HCT116 (cell line): Measurements from ENCODE around the gene TNFRSF18. TPM values are rescaled to one million over a fixed set of nuclear protein-coding genes. Genes with fewer than 3 reads are reported as not detected.

ENCODE experiments used
- ATAC-seq: fragments of 200-7000 bp; cut with Tn5 transposase; 2 replicates; pipeline ENCODE4 v1.9.1; 2020; ENCODE audit warnings: mild to moderate bottlenecking, moderate library complexity
- BruUV-seq: library from RNA; stranded (reverse); fragments of 400-500 nt; replicated peaks from 2 replicates; lab custom pipeline; 2021; lab: Mats Ljungman, UMichigan
- CTCF ChIA-PET: fragments of 300-600 bp; sonication (Branson Sonifier 250); formaldehyde crosslinking; loops from one replicate; lab custom pipeline; 2021; ENCODE audit warnings: antibody characterized with exemption; lab: Charles Lee
- POLR2A ChIA-PET: fragments of 300-600, 350-600 bp; sonication (Branson Sonifier 250); formaldehyde crosslinking; loops from one replicate; lab custom pipeline; 2021; ENCODE audit warnings: antibody characterized with exemption; lab: Charles Lee
- RAD21 ChIA-PET, 2 experiments: fragments of 300-600 bp; sonication (Branson Sonifier 250); formaldehyde crosslinking; loops; one replicate each; lab custom pipeline; 2023; ENCODE audit warnings: low total read pairs in 2 of 2; ENCODE audit not compliant: uncharacterized antibody in 2 of 2, unreplicated experiment in 2 of 2, low non-redundant PET in 1 of 2; lab: Charles Lee
- DNase-seq: peaks from one replicate; pipeline ENCODE4 v3.0.0-alpha.2; 2010; ENCODE audit warnings: low read depth, low spot score
- H2AFZ ChIP-seq: fragments of 200-600 bp; shearing (Covaris generic), sonication (generic); 2 replicates; pipeline ENCODE4 v1.6.1; 2017; ENCODE audit warnings: low read depth, mixed run types, mixed read lengths, antibody characterized with exemption, low read length; ENCODE audit not compliant: poor library complexity, severe bottlenecking
- H3K27ac ChIP-seq: 2 replicates; pipeline ENCODE4 v1.5.1; 2012; ENCODE audit warnings: low read depth, low read length
- H3K27me3 ChIP-seq: fragments of 200-600 bp; sonication (generic); 2 replicates; pipeline ENCODE4 v1.6.1; 2016; ENCODE audit warnings: mixed run types, low read length, mixed read lengths; ENCODE audit not compliant: insufficient read depth
- H3K36me3 ChIP-seq, 2 experiments: fragments of 200-500 bp in 1 of 2; fragments of 200-600 bp in 1 of 2; sonication (Bioruptor generic) in 1 of 2; sonication (generic) in 1 of 2; 2 replicates each; pipeline versions ENCODE4 v1.5.1 to v1.6.1; 2014 to 2016; ENCODE audit warnings: low read length in 2 of 2, inconsistent platforms in 1 of 2, mixed read lengths in 1 of 2, mixed run types in 1 of 2; ENCODE audit not compliant: insufficient read depth in 2 of 2, control insufficient read depth in 1 of 2
- H3K4me1 ChIP-seq, 2 experiments: fragments of 200-600 bp in 1 of 2; sonication (generic) in 1 of 2; 2 replicates each; pipeline versions ENCODE4 v1.5.1 to v1.6.1; 2012 to 2017; ENCODE audit warnings: low read length in 2 of 2, inconsistent platforms in 1 of 2, mild to moderate bottlenecking in 1 of 2, mixed read lengths in 1 of 2, mixed run types in 1 of 2, moderate library complexity in 1 of 2; ENCODE audit not compliant: insufficient read depth in 2 of 2, control insufficient read depth in 1 of 2
- H3K4me2 ChIP-seq: fragments of 200-600 bp; sonication (generic); 2 replicates; pipeline ENCODE4 v1.6.1; 2017; ENCODE audit warnings: mixed run types, low read length, mixed read lengths
- H3K4me3 ChIP-seq, 2 experiments: fragments of 200-600 bp in 1 of 2; sonication (generic) in 1 of 2; replicated peaks in 1 of 2; 2 replicates each; pipeline ENCODE4 v1.5.1; 2011 to 2016; ENCODE audit warnings: low read length in 2 of 2, control low read depth in 1 of 2, low read depth in 1 of 2, mild to moderate bottlenecking in 1 of 2, mixed read lengths in 1 of 2, mixed run types in 1 of 2
- H3K79me2 ChIP-seq: fragments of 200-600 bp; sonication (generic); 2 replicates; pipeline ENCODE4 v1.6.1; 2017; ENCODE audit warnings: mild to moderate bottlenecking, mixed run types, low read length, moderate library complexity, mixed read lengths; ENCODE audit not compliant: insufficient read depth
- H3K9ac ChIP-seq: fragments of 200-600 bp; sonication (generic); 2 replicates; pipeline ENCODE4 v1.6.1; 2016; ENCODE audit warnings: low read length, mixed read lengths
- H3K9me2 ChIP-seq: fragments of 200-600 bp; sonication (generic), shearing (Covaris generic); 2 replicates; pipeline ENCODE4 v1.6.1; 2017; ENCODE audit warnings: mixed run types, mild to moderate bottlenecking, moderate library complexity; ENCODE audit not compliant: insufficient read depth
- H3K9me3 ChIP-seq, 2 experiments: fragments of 200-500 bp in 1 of 2; fragments of 200-600 bp in 1 of 2; sonication (Bioruptor generic) in 1 of 2; sonication (generic) in 1 of 2; 2 replicates each; pipeline ENCODE4 v1.6.1; 2014 to 2017; ENCODE audit warnings: low read length in 2 of 2, mixed read lengths in 2 of 2, inconsistent platforms in 1 of 2, low read depth in 1 of 2, mild to moderate bottlenecking in 1 of 2, mixed run types in 1 of 2, moderate library complexity in 1 of 2; ENCODE audit not compliant: control insufficient read depth in 1 of 2, insufficient read depth in 1 of 2
- H4K20me1 ChIP-seq: fragments of 200-600 bp; sonication (generic), shearing (Covaris generic); 2 replicates; pipeline ENCODE4 v1.6.1; 2017; ENCODE audit warnings: mixed run types, mild to moderate bottlenecking, moderate library complexity; ENCODE audit not compliant: insufficient read depth
- CBX3 ChIP-seq: IDR thresholded peaks from 2 replicates; pipeline ENCODE4 v1.6.1; 2012; ENCODE audit warnings: low read depth
- CEBPB ChIP-seq: IDR thresholded peaks from 2 replicates; pipeline ENCODE4 v1.6.1; 2012; ENCODE audit warnings: low read depth
- SRF ChIP-seq: IDR thresholded peaks from 2 replicates; pipeline ENCODE4 v1.6.1; 2012; ENCODE audit warnings: low read depth
- YY1 ChIP-seq: IDR thresholded peaks from 2 replicates; pipeline ENCODE4 v1.6.1; 2011; ENCODE audit warnings: low read length, low read depth, moderate library complexity, mild to moderate bottlenecking; ENCODE audit not compliant: insufficient replicate concordance; ENCODE audit errors: extremely low read depth
- intact Hi-C: fragments of 100-400 bp; cut with micrococcal nuclease; formaldehyde crosslinking; loops from 2 replicates; pipeline ENCODE4 v1.10.0; 2022
- total RNA-seq: library from RNA; stranded (reverse); gene quantifications from one replicate; pipeline ENCODE4 v1.2.1, GENCODE V29; 2021; ENCODE audit not compliant: unreplicated experiment
- TF ChIP-seq, protein P1 (sequence below): IDR thresholded peaks from 2 replicates; pipeline ENCODE4 v1.6.1; 2011; ENCODE audit warnings: mild to moderate bottlenecking, low read length, moderate library complexity; ENCODE audit not compliant: insufficient replicate concordance; ENCODE audit errors: extremely low read depth
- TF ChIP-seq, protein P2 (sequence below): IDR thresholded peaks from 2 replicates; pipeline ENCODE4 v1.6.1; 2012

The TNFRSF18 gene
- total RNA-seq, 1 experiment from 2014 or later, result 56.2 TPM

DNA sequence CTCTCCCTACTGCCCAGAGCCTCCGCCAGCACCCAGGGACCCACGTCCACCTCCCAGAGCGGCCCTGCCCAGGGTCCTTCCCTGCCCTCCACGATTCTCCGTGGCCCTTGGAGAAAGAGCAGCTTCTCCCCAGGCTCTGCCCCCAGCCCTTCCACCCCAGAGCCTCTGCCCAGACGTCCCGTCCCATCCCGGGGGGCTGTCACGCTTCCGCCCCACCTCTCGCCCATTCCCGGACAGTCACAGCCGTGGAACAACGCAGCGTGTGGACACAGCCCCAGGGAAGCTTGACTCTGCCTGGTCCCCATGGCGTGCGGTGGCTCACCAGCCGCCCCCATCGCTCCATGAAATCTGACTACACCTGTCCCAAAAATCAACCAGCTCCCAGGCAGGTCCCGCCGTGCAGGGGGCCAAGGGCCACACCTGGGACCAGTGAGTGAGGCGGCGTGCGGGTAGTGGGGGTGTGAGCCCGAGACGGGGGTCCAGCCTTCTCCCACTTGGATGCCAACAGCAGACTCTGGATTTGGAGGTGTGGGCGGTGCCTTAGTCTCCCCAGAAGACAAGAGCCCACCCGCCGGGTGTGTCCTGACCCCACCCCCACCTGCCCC is 45.2 kb downstream of the TNFRSF18 start:
- no peaks in the 10 kb centered on the region for H3K9me2 ChIP-seq
- RAD21 ChIA-PET, result no interaction called here
- CTCF ChIA-PET, result no interaction called here
- H4K20me1 ChIP-seq, result no peaks in the 10 kb centered on the region
- H3K9me3 ChIP-seq, result no peaks in the 10 kb centered on the region
- H3K27me3 ChIP-seq, result no peaks in the 10 kb centered on the region
- peaks cover 26 to 61% of the 10 kb centered on the region in 2 experiments for H3K4me1 ChIP-seq
- peaks cover 34% of the 10 kb centered on the region for H3K79me2 ChIP-seq
- H2AFZ ChIP-seq, result no peak overlapping the region
- intact Hi-C loops, result loop anchor here (5.0 kb wide), 1 partner anchor 46 kb away; the partner anchor contains the start of gene TNFRSF18
- no peak overlapping the region for H3K9ac ChIP-seq
- no peak for ATAC-seq
- no peaks in the 10 kb centered on the region for H3K36me3 ChIP-seq
- peak overlapping the region; percentile 17; the same call in 1 of the 2 replicates for H3K27ac ChIP-seq
- H3K4me3 ChIP-seq, result no peak overlapping the region
- H3K4me2 ChIP-seq, result no peak overlapping the region
- no TSS peak for BruUV-seq
- no peak for DNase-seq
- POLR2A ChIA-PET, result no interaction called here
- no peak for TF ChIP-seq YY1
- no peak for TF ChIP-seq SRF
- TF ChIP-seq, protein P1, sequence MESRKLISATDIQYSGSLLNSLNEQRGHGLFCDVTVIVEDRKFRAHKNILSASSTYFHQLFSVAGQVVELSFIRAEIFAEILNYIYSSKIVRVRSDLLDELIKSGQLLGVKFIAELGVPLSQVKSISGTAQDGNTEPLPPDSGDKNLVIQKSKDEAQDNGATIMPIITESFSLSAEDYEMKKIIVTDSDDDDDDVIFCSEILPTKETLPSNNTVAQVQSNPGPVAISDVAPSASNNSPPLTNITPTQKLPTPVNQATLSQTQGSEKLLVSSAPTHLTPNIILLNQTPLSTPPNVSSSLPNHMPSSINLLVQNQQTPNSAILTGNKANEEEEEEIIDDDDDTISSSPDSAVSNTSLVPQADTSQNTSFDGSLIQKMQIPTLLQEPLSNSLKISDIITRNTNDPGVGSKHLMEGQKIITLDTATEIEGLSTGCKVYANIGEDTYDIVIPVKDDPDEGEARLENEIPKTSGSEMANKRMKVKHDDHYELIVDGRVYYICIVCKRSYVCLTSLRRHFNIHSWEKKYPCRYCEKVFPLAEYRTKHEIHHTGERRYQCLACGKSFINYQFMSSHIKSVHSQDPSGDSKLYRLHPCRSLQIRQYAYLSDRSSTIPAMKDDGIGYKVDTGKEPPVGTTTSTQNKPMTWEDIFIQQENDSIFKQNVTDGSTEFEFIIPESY, result no peak
- TF ChIP-seq CBX3, result no peak
- TF ChIP-seq CEBPB, result no peak
- TF ChIP-seq, protein P2, sequence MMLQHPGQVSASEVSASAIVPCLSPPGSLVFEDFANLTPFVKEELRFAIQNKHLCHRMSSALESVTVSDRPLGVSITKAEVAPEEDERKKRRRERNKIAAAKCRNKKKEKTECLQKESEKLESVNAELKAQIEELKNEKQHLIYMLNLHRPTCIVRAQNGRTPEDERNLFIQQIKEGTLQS, result no peak
